Measurements from ENCODE around the gene NMB. TPM values are rescaled to one million over a fixed set of nuclear protein-coding genes. Genes with fewer than 3 reads are reported as not detected.

The NMB gene
- total and polyA plus RNA-seq, 7 donors = 0.69 to 8.9 (median 7.9) TPM

- Histone ChIP-seq H3K27ac (no peak overlapping the region), H3K4me1 (no peaks in the 10 kb centered on the region), H3K9me3 (no peaks in the 10 kb centered on the region), H3K27me3 (no peaks in the 10 kb centered on the region), H3K36me3 (peaks cover 0 to 60% (median 16%) of the 10 kb centered on the region in 4 donors), H3K4me3 (no peak overlapping the region)
- intact Hi-C loops (cut with DNase I) = no loop called here
- no peak for TF ChIP-seq POLR2A (IDR thresholded peaks at IDR 0.05)
- no peak for TF ChIP-seq CTCF (IDR thresholded peaks at IDR 0.05)
- no peak for TF ChIP-seq POLR2AphosphoS5 (IDR thresholded peaks at IDR 0.05)
- no peak for TF ChIP-seq EP300 (IDR thresholded peaks at IDR 0.05)
- DNase-seq = no peak
- 48 to 93% methylated on average over 1 of the region's 1 CpG for WGBS, 2 donors
Measured at GRCh38 chr15:84684092-84684491, 26.1 kb upstream of the NMB start.

- H3K27me3 ChIP-seq = no peaks in the 10 kb centered on the region
- intact Hi-C loops (cut with DNase I) = no loop called here
- H3K27ac ChIP-seq = no peak overlapping the region
- no peak for DNase-seq
- no peak overlapping the region for H3K4me3 ChIP-seq
- WGBS, 2 donors = 95% methylated on average over 3 of the region's 3 CpGs
- H3K36me3 ChIP-seq = peaks cover 0 to 66% (median 11%) of the 10 kb centered on the region in 4 donors
- TF ChIP-seq POLR2A (IDR thresholded peaks at IDR 0.05) (no peak), EP300 (IDR thresholded peaks at IDR 0.05) (no peak), CTCF (IDR thresholded peaks at IDR 0.05) (no peak), POLR2AphosphoS5 (IDR thresholded peaks at IDR 0.05) (no peak)
- no peaks in the 10 kb centered on the region for H3K4me1 ChIP-seq
- H3K9me3 ChIP-seq = no peaks in the 10 kb centered on the region
Measured at GRCh38 chr15:84681831-84682230, 23.8 kb upstream of the NMB start.

- DNase-seq = no peak
- Histone ChIP-seq H3K27me3 (no peaks in the 10 kb centered on the region), H3K9me3 (no peaks in the 10 kb centered on the region), H3K27ac (no peak overlapping the region), H3K4me1 (no peaks in the 10 kb centered on the region), H3K36me3 (peaks cover 0 to 64% (median 7%) of the 10 kb centered on the region in 4 donors), H3K4me3 (no peak overlapping the region)
- intact Hi-C loops (cut with DNase I) = no loop called here
- TF ChIP-seq CTCF (IDR thresholded peaks at IDR 0.05) = no peak
- TF ChIP-seq POLR2AphosphoS5 (IDR thresholded peaks at IDR 0.05) = no peak
- no peak for TF ChIP-seq POLR2A (IDR thresholded peaks at IDR 0.05)
- no peak for TF ChIP-seq EP300 (IDR thresholded peaks at IDR 0.05)
Measured at GRCh38 chr15:84671211-84671610, 13.2 kb upstream of the NMB start.

- WGBS, 2 donors = 84 to 87% methylated on average over 8 of the region's 8 CpGs
- Histone ChIP-seq H3K4me3 (no peak overlapping the region), H3K27me3 (no peaks in the 10 kb centered on the region), H3K36me3 (peaks cover 0 to 72% (median 10%) of the 10 kb centered on the region in 4 donors), H3K9me3 (no peaks in the 10 kb centered on the region), H3K4me1 (no peaks in the 10 kb centered on the region), H3K27ac (no peak overlapping the region)
- intact Hi-C loops (cut with DNase I) = no loop called here
- TF ChIP-seq CTCF (IDR thresholded peaks at IDR 0.05) = no peak
- TF ChIP-seq EP300 (IDR thresholded peaks at IDR 0.05) = no peak
- TF ChIP-seq POLR2A (IDR thresholded peaks at IDR 0.05) = no peak
- no peak for TF ChIP-seq POLR2AphosphoS5 (IDR thresholded peaks at IDR 0.05)
- no peak for DNase-seq
Measured at GRCh38 chr15:84669726-84670125, 11.7 kb upstream of the NMB start.

Measured in sigmoid colon (tissue), 7 donors.